ENCODE results near the gene CRYBG3.

The CRYBG3 gene

GRCh38 chr3:97952280-97952679 is 130.5 kb downstream of the CRYBG3 start:
- Mint-ChIP-seq H3K27ac (no peak overlapping the region), H3K9me3 (no peaks in the 10 kb centered on the region), H3K4me3 (no peak overlapping the region), H3K36me3 (ENCODE audit: low read depth) (peaks cover 62% of the 10 kb centered on the region), H3K4me1 (ENCODE audit: low read depth) (peaks cover 45% of the 10 kb centered on the region), H3K27me3 (no peaks in the 10 kb centered on the region)
- intact Hi-C loops (cut with micrococcal nuclease), result no loop called here

GRCh38 chr3:97952872-97953271 is 131.1 kb downstream of the CRYBG3 start:
- H3K4me3 Mint-ChIP-seq, result no peak overlapping the region
- no peaks in the 10 kb centered on the region for H3K27me3 Mint-ChIP-seq
- intact Hi-C loops (cut with micrococcal nuclease), result no loop called here
- H3K4me1 Mint-ChIP-seq (ENCODE audit: low read depth), result peaks cover 45% of the 10 kb centered on the region
- peaks cover 65% of the 10 kb centered on the region for H3K36me3 Mint-ChIP-seq (ENCODE audit: low read depth)
- H3K9me3 Mint-ChIP-seq, result no peaks in the 10 kb centered on the region
- H3K27ac Mint-ChIP-seq, result no peak overlapping the region

GRCh38 chr3:97954228-97954827 is 132.5 kb downstream of the CRYBG3 start:
- Mint-ChIP-seq H3K4me3 (no peak overlapping the region), H3K4me1 (ENCODE audit: low read depth) (peaks cover 51% of the 10 kb centered on the region), H3K9me3 (no peaks in the 10 kb centered on the region), H3K27ac (peak overlapping the region; percentile 33), H3K27me3 (no peaks in the 10 kb centered on the region), H3K36me3 (ENCODE audit: low read depth) (peaks cover 66% of the 10 kb centered on the region)
- intact Hi-C loops (cut with micrococcal nuclease), result no loop called here

GRCh38 chr3:97956051-97956450 is 134.2 kb downstream of the CRYBG3 start:
- Mint-ChIP-seq H3K4me1 (ENCODE audit: low read depth) (peaks cover 45% of the 10 kb centered on the region), H3K27me3 (no peaks in the 10 kb centered on the region), H3K36me3 (ENCODE audit: low read depth) (peaks cover 65% of the 10 kb centered on the region), H3K27ac (no peak overlapping the region), H3K9me3 (no peaks in the 10 kb centered on the region), H3K4me3 (no peak overlapping the region)
- intact Hi-C loops (cut with micrococcal nuclease), result no loop called here

- Mint-ChIP-seq H3K36me3 (ENCODE audit: low read depth) (peaks cover 59% of the 10 kb centered on the region), H3K4me1 (ENCODE audit: low read depth) (peaks cover 41% of the 10 kb centered on the region)
Measured at GRCh38 chr3:97957617-97958311, 136.0 kb downstream of the CRYBG3 start.

GRCh38 chr3:97958396-97958795 is 136.6 kb downstream of the CRYBG3 start:
- Mint-ChIP-seq H3K9me3 (no peaks in the 10 kb centered on the region), H3K27ac (no peak overlapping the region), H3K27me3 (no peaks in the 10 kb centered on the region), H3K4me3 (no peak overlapping the region), H3K36me3 (ENCODE audit: low read depth) (peaks cover 53% of the 10 kb centered on the region), H3K4me1 (ENCODE audit: low read depth) (peaks cover 35% of the 10 kb centered on the region)
- intact Hi-C loops (cut with micrococcal nuclease), result no loop called here

More at GRCh38 chr3:97957617-97958311, 136.0 kb downstream of the CRYBG3 start:
- H3K27ac Mint-ChIP-seq, result no peak overlapping the region
- no peaks in the 10 kb centered on the region for H3K9me3 Mint-ChIP-seq
- intact Hi-C loops (cut with micrococcal nuclease), result no loop called here
- H3K27me3 Mint-ChIP-seq, result no peaks in the 10 kb centered on the region
- H3K4me3 Mint-ChIP-seq, result no peak overlapping the region

- intact Hi-C loops (cut with micrococcal nuclease), result no loop called here
- Mint-ChIP-seq H3K36me3 (ENCODE audit: low read depth) (peaks cover 53% of the 10 kb centered on the region), H3K9me3 (no peaks in the 10 kb centered on the region), H3K27ac (no peak overlapping the region), H3K27me3 (no peaks in the 10 kb centered on the region), H3K4me1 (ENCODE audit: low read depth) (peaks cover 37% of the 10 kb centered on the region), H3K4me3 (no peak overlapping the region)
Measured at GRCh38 chr3:97958796-97959195, 137.0 kb downstream of the CRYBG3 start.

- intact Hi-C loops (cut with micrococcal nuclease), result no loop called here
- Mint-ChIP-seq H3K4me3 (no peak overlapping the region), H3K36me3 (ENCODE audit: low read depth) (peaks cover 58% of the 10 kb centered on the region), H3K4me1 (ENCODE audit: low read depth) (peaks cover 33% of the 10 kb centered on the region), H3K27ac (no peak overlapping the region), H3K9me3 (no peaks in the 10 kb centered on the region), H3K27me3 (no peaks in the 10 kb centered on the region)
Measured at GRCh38 chr3:97959872-97960271, 138.1 kb downstream of the CRYBG3 start.

- Mint-ChIP-seq H3K27ac (no peak overlapping the region), H3K27me3 (no peaks in the 10 kb centered on the region), H3K4me1 (ENCODE audit: low read depth) (peaks cover 27% of the 10 kb centered on the region), H3K36me3 (ENCODE audit: low read depth) (peaks cover 58% of the 10 kb centered on the region), H3K4me3 (no peak overlapping the region), H3K9me3 (no peaks in the 10 kb centered on the region)
- intact Hi-C loops (cut with micrococcal nuclease), result no loop called here
Measured at GRCh38 chr3:97960551-97960950, 138.7 kb downstream of the CRYBG3 start.

- Mint-ChIP-seq H3K27ac (no peak overlapping the region), H3K36me3 (ENCODE audit: low read depth) (peaks cover 58% of the 10 kb centered on the region), H3K9me3 (no peaks in the 10 kb centered on the region), H3K4me1 (ENCODE audit: low read depth) (peaks cover 27% of the 10 kb centered on the region), H3K4me3 (no peak overlapping the region), H3K27me3 (no peaks in the 10 kb centered on the region)
- intact Hi-C loops (cut with micrococcal nuclease), result no loop called here
Measured at GRCh38 chr3:97960993-97961766, 139.4 kb downstream of the CRYBG3 start.

GRCh38 chr3:97967966-97968365 is 146.2 kb downstream of the CRYBG3 start:
- Mint-ChIP-seq H3K27ac (no peak overlapping the region), H3K36me3 (ENCODE audit: low read depth) (peaks cover 18% of the 10 kb centered on the region), H3K4me1 (ENCODE audit: low read depth) (peaks cover 44% of the 10 kb centered on the region), H3K4me3 (no peak overlapping the region), H3K9me3 (no peaks in the 10 kb centered on the region), H3K27me3 (no peaks in the 10 kb centered on the region)
- intact Hi-C loops (cut with micrococcal nuclease), result no loop called here

GRCh38 chr3:97968376-97968775 is 146.6 kb downstream of the CRYBG3 start:
- no peak overlapping the region for H3K4me3 Mint-ChIP-seq

GRCh38 chr3:97969541-97969940 is 147.7 kb downstream of the CRYBG3 start:
- intact Hi-C loops (cut with micrococcal nuclease), result no loop called here
- H3K9me3 Mint-ChIP-seq, result no peaks in the 10 kb centered on the region
- no peaks in the 10 kb centered on the region for H3K27me3 Mint-ChIP-seq
- no peak overlapping the region for H3K4me3 Mint-ChIP-seq
- H3K36me3 Mint-ChIP-seq (ENCODE audit: low read depth), result peaks cover 11% of the 10 kb centered on the region
- peaks cover 51% of the 10 kb centered on the region for H3K4me1 Mint-ChIP-seq (ENCODE audit: low read depth)
- H3K27ac Mint-ChIP-seq, result no peak overlapping the region

More at GRCh38 chr3:97968376-97968775, 146.6 kb downstream of the CRYBG3 start:
- no peaks in the 10 kb centered on the region for H3K9me3 Mint-ChIP-seq
- H3K36me3 Mint-ChIP-seq (ENCODE audit: low read depth), result peaks cover 18% of the 10 kb centered on the region
- H3K27ac Mint-ChIP-seq, result no peak overlapping the region
- peaks cover 49% of the 10 kb centered on the region for H3K4me1 Mint-ChIP-seq (ENCODE audit: low read depth)
- intact Hi-C loops (cut with micrococcal nuclease), result no loop called here
- no peaks in the 10 kb centered on the region for H3K27me3 Mint-ChIP-seq

- no peaks in the 10 kb centered on the region for H3K9me3 Mint-ChIP-seq
- peaks cover 56% of the 10 kb centered on the region for H3K4me1 Mint-ChIP-seq (ENCODE audit: low read depth)
- no peaks in the 10 kb centered on the region for H3K27me3 Mint-ChIP-seq
- H3K4me3 Mint-ChIP-seq, result no peak overlapping the region
- peaks cover 11% of the 10 kb centered on the region for H3K36me3 Mint-ChIP-seq (ENCODE audit: low read depth)
- intact Hi-C loops (cut with micrococcal nuclease), result loop anchor here (5.0 kb wide), 2 partner anchors 42 to 148 kb away; partner anchors contain the start of gene CRYBG3
- no peak overlapping the region for H3K27ac Mint-ChIP-seq
Measured at GRCh38 chr3:97970156-97970555, 148.3 kb downstream of the CRYBG3 start.

All from dendritic cell treated with granulocyte-macrophage colony-stimulating factor and Interleukin-4, amounts not matched to agents 40 ng/mL and 50 ng/mL, for 4 days (primary cell).